Measurements from ENCODE around the gene TRAPPC3L.

GRCh38 chr6:116545651-116546050 lies at the start of gene TRAPPC3L:
- TF ChIP-seq ZFX (IDR thresholded peaks at IDR 0.05; ENCODE audit: borderline replicate concordance) (no peak), CTCF (IDR thresholded peaks at IDR 0.05) (no peak)
